WTC11 (cell line): ENCODE data around the gene LHB. TPM values are rescaled to one million over a fixed set of nuclear protein-coding genes. Genes with fewer than 3 reads are reported as not detected.

Experiments
- ATAC-seq: fragments of 200-7000 bp; cut with Tn5 transposase; 2 replicates; pipeline ENCODE4 v1.10.0; 2021; ENCODE audit warnings: mild to moderate bottlenecking, moderate library complexity
- CTCF ChIA-PET: fragments of 300-600 bp; sonication (Branson Sonifier 250); formaldehyde crosslinking; loops from one replicate; lab custom pipeline; 2021; ENCODE audit warnings: antibody characterized with exemption; lab: Charles Lee
- POLR2A ChIA-PET: fragments of 350-600 bp; sonication (Branson Sonifier 250); formaldehyde crosslinking; loops from one replicate; lab custom pipeline; 2021; ENCODE audit warnings: antibody characterized with exemption; lab: Charles Lee
- DNase-seq: peaks from one replicate; pipeline ENCODE4 v3.0.0; 2021; ENCODE audit warnings: low spot score
- H3K27ac Mint-ChIP-seq: 2 replicates; pipeline ENCODE4 v1.8.0; 2021; ENCODE audit warnings: mixed read lengths
- H3K27me3 Mint-ChIP-seq: 2 replicates; pipeline ENCODE4 v1.8.0; 2021; ENCODE audit warnings: low read depth, mild to moderate bottlenecking, moderate library complexity, mixed read lengths
- H3K36me3 Mint-ChIP-seq: 2 replicates; pipeline ENCODE4 v1.8.0; 2021; ENCODE audit warnings: mixed read lengths
- H3K4me1 Mint-ChIP-seq: 2 replicates; pipeline ENCODE4 v1.8.0; 2022; ENCODE audit warnings: mixed read lengths
- H3K4me3 Mint-ChIP-seq: 2 replicates; pipeline ENCODE4 v1.8.0; 2021; ENCODE audit warnings: mild to moderate bottlenecking, moderate library complexity, mixed read lengths
- H3K9me3 Mint-ChIP-seq: 2 replicates; pipeline ENCODE4 v1.8.0; 2021; ENCODE audit warnings: mixed read lengths
- CREM ChIP-seq: sonication (generic); formaldehyde crosslinking; IDR thresholded peaks from 2 replicates; pipeline ENCODE4 v1.8.1; 2022; ENCODE audit warnings: mild to moderate bottlenecking, missing genetic modification reagents, moderate library complexity
- ELF4 ChIP-seq: sonication (generic); formaldehyde crosslinking; IDR thresholded peaks from 2 replicates; pipeline ENCODE4 v1.8.1; 2022; ENCODE audit warnings: low read depth, mild to moderate bottlenecking, moderate library complexity, missing genetic modification reagents
- MYBL2 ChIP-seq: sonication (generic); formaldehyde crosslinking; IDR thresholded peaks from 2 replicates; pipeline ENCODE4 v1.8.1; 2023; ENCODE audit warnings: mild to moderate bottlenecking, moderate library complexity, missing genetic modification reagents
- NFE2L1 ChIP-seq: sonication (generic); formaldehyde crosslinking; IDR thresholded peaks from 2 replicates; pipeline ENCODE4 v1.8.1; 2023; ENCODE audit warnings: missing genetic modification reagents
- NFYB ChIP-seq: sonication (generic); formaldehyde crosslinking; conservative IDR thresholded peaks from 2 replicates; pipeline ENCODE4 v1.8.0; 2022; ENCODE audit warnings: low read depth, missing genetic modification reagents
- RELA ChIP-seq: sonication (generic); formaldehyde crosslinking; IDR thresholded peaks from 2 replicates; pipeline ENCODE4 v1.8.1; 2022; ENCODE audit warnings: missing genetic modification reagents, mild to moderate bottlenecking, borderline replicate concordance
- RORB ChIP-seq: fragments of 250-450 bp; sonication (Bioruptor Pico); IDR thresholded peaks from 2 replicates; pipeline ENCODE4 v1.9.0; 2021; ENCODE audit warnings: mild to moderate bottlenecking
- ZNF121 ChIP-seq: sonication (generic); formaldehyde crosslinking; IDR thresholded peaks from 2 replicates; pipeline ENCODE4 v1.8.0; 2023; ENCODE audit warnings: missing genetic modification reagents
- ZNF416 ChIP-seq: fragments of 250-450 bp; sonication (Bioruptor Pico); IDR thresholded peaks from 2 replicates; pipeline ENCODE4 v1.9.0; 2021; ENCODE audit warnings: mild to moderate bottlenecking, inconsistent platforms
- ZNF423 ChIP-seq: fragments of 250-450 bp; sonication (Bioruptor Pico); IDR thresholded peaks from 2 replicates; pipeline ENCODE4 v2.1.2; 2022; ENCODE audit warnings: mild to moderate bottlenecking, moderate library complexity
- total RNA-seq: library from RNA; stranded (reverse); gene quantifications from 3 replicates; pipeline ENCODE4 v1.2.3, GENCODE V29; 2021
- TF ChIP-seq, protein P1 (sequence below): fragments of 250-450 bp; sonication (Bioruptor Pico); IDR thresholded peaks from 2 replicates; pipeline ENCODE4 v1.8.0; 2021; ENCODE audit warnings: mild to moderate bottlenecking
- TF ChIP-seq, protein P2 (sequence below): sonication (generic); formaldehyde crosslinking; IDR thresholded peaks from 2 replicates; pipeline ENCODE4 v1.8.1; 2023; ENCODE audit warnings: mild to moderate bottlenecking, missing genetic modification reagents, borderline replicate concordance
- TF ChIP-seq, protein P3 (sequence below): sonication (generic); formaldehyde crosslinking; IDR thresholded peaks from 2 replicates; pipeline ENCODE4 v1.8.1; 2023; ENCODE audit warnings: mild to moderate bottlenecking, missing genetic modification reagents
- TF ChIP-seq, protein P4 (sequence below): sonication (generic); formaldehyde crosslinking; conservative IDR thresholded peaks from 2 replicates; pipeline ENCODE4 v1.8.1; 2022; ENCODE audit warnings: mild to moderate bottlenecking, missing genetic modification reagents
- TF ChIP-seq, protein P5 (sequence below): sonication (generic); formaldehyde crosslinking; IDR thresholded peaks from 2 replicates; pipeline ENCODE4 v1.8.1; 2023; ENCODE audit warnings: mild to moderate bottlenecking, missing genetic modification reagents, moderate library complexity
- TF ChIP-seq, protein P6 (sequence below): sonication (generic); formaldehyde crosslinking; IDR thresholded peaks from 2 replicates; pipeline ENCODE4 v1.8.1; 2022; ENCODE audit warnings: low read depth, missing genetic modification reagents, borderline replicate concordance
- TF ChIP-seq, protein P7 (sequence below): fragments of 200-600 bp; IDR thresholded peaks from 2 replicates; pipeline ENCODE4 v1.8.0; 2022; ENCODE audit warnings: antibody characterized with exemption
- TF ChIP-seq, protein P8 (sequence below): fragments of 250-450 bp; sonication (Bioruptor Pico); IDR thresholded peaks from 2 replicates; pipeline ENCODE4 v1.9.0; 2021; ENCODE audit warnings: mild to moderate bottlenecking, borderline replicate concordance

LHB gene
- total RNA-seq, 1 experiment from 2014 or later, result not detected

DNA sequence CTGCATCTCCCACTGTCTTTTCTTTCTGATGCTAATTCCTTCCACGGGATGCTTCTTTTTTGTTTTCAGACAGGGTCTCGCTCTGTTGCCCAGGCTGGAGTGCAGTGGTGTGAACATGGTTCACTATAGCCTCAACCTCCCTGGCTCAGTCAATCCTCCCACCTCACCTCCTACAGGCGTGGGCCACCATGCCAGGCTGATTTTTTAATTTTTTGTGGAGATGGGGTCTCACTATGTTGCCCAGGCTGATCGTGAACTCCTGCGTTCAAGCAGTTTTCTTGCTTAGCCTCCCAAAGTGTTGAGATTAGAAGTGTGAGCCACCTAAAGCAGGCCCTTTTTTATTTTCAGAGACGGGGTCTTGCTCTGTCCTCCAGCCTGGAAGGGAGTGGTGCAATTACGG is 28.6 kb downstream of the LHB start:
- H3K4me3 Mint-ChIP-seq, result no peak overlapping the region
- H3K9me3 Mint-ChIP-seq, result no peaks in the 10 kb centered on the region
- ChIA-PET POLR2A (no interaction called here), CTCF (interaction anchor here (4.2 kb wide), 1 partner anchor 17 kb away, joined by 18 read pairs; no protein-coding TSS in a partner anchor)
- H3K27ac Mint-ChIP-seq, result peak overlapping the region; percentile 85
- peaks cover 32% of the 10 kb centered on the region for H3K36me3 Mint-ChIP-seq
- H3K4me1 Mint-ChIP-seq, result peaks cover 18% of the 10 kb centered on the region
- ATAC-seq (no peak), DNase-seq (no peak)
- H3K27me3 Mint-ChIP-seq, result no peaks in the 10 kb centered on the region
- TF ChIP-seq ZNF121 (CRISPR knock-in tag), result peak; percentile 77; the same call in 1 of the 2 replicates
- no peak for TF ChIP-seq ELF4 (CRISPR knock-in tag)
- TF ChIP-seq, protein P1, sequence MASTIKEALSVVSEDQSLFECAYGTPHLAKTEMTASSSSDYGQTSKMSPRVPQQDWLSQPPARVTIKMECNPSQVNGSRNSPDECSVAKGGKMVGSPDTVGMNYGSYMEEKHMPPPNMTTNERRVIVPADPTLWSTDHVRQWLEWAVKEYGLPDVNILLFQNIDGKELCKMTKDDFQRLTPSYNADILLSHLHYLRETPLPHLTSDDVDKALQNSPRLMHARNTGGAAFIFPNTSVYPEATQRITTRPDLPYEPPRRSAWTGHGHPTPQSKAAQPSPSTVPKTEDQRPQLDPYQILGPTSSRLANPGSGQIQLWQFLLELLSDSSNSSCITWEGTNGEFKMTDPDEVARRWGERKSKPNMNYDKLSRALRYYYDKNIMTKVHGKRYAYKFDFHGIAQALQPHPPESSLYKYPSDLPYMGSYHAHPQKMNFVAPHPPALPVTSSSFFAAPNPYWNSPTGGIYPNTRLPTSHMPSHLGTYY (CRISPR knock-in tag), result no peak
- TF ChIP-seq ZNF423 (CRISPR knock-in tag), result no peak
- TF ChIP-seq, protein P2, sequence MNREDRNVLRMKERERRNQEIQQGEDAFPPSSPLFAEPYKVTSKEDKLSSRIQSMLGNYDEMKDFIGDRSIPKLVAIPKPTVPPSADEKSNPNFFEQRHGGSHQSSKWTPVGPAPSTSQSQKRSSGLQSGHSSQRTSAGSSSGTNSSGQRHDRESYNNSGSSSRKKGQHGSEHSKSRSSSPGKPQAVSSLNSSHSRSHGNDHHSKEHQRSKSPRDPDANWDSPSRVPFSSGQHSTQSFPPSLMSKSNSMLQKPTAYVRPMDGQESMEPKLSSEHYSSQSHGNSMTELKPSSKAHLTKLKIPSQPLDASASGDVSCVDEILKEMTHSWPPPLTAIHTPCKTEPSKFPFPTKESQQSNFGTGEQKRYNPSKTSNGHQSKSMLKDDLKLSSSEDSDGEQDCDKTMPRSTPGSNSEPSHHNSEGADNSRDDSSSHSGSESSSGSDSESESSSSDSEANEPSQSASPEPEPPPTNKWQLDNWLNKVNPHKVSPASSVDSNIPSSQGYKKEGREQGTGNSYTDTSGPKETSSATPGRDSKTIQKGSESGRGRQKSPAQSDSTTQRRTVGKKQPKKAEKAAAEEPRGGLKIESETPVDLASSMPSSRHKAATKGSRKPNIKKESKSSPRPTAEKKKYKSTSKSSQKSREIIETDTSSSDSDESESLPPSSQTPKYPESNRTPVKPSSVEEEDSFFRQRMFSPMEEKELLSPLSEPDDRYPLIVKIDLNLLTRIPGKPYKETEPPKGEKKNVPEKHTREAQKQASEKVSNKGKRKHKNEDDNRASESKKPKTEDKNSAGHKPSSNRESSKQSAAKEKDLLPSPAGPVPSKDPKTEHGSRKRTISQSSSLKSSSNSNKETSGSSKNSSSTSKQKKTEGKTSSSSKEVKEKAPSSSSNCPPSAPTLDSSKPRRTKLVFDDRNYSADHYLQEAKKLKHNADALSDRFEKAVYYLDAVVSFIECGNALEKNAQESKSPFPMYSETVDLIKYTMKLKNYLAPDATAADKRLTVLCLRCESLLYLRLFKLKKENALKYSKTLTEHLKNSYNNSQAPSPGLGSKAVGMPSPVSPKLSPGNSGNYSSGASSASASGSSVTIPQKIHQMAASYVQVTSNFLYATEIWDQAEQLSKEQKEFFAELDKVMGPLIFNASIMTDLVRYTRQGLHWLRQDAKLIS (CRISPR knock-in tag), result no peak
- TF ChIP-seq, protein P3, sequence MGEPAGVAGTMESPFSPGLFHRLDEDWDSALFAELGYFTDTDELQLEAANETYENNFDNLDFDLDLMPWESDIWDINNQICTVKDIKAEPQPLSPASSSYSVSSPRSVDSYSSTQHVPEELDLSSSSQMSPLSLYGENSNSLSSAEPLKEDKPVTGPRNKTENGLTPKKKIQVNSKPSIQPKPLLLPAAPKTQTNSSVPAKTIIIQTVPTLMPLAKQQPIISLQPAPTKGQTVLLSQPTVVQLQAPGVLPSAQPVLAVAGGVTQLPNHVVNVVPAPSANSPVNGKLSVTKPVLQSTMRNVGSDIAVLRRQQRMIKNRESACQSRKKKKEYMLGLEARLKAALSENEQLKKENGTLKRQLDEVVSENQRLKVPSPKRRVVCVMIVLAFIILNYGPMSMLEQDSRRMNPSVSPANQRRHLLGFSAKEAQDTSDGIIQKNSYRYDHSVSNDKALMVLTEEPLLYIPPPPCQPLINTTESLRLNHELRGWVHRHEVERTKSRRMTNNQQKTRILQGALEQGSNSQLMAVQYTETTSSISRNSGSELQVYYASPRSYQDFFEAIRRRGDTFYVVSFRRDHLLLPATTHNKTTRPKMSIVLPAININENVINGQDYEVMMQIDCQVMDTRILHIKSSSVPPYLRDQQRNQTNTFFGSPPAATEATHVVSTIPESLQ (CRISPR knock-in tag), result no peak
- TF ChIP-seq, protein P4, sequence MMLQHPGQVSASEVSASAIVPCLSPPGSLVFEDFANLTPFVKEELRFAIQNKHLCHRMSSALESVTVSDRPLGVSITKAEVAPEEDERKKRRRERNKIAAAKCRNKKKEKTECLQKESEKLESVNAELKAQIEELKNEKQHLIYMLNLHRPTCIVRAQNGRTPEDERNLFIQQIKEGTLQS (CRISPR knock-in tag), result no peak
- TF ChIP-seq, protein P5, sequence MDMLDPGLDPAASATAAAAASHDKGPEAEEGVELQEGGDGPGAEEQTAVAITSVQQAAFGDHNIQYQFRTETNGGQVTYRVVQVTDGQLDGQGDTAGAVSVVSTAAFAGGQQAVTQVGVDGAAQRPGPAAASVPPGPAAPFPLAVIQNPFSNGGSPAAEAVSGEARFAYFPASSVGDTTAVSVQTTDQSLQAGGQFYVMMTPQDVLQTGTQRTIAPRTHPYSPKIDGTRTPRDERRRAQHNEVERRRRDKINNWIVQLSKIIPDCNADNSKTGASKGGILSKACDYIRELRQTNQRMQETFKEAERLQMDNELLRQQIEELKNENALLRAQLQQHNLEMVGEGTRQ (CRISPR knock-in tag), result no peak
- TF ChIP-seq RELA (CRISPR knock-in tag), result no peak

DNA sequence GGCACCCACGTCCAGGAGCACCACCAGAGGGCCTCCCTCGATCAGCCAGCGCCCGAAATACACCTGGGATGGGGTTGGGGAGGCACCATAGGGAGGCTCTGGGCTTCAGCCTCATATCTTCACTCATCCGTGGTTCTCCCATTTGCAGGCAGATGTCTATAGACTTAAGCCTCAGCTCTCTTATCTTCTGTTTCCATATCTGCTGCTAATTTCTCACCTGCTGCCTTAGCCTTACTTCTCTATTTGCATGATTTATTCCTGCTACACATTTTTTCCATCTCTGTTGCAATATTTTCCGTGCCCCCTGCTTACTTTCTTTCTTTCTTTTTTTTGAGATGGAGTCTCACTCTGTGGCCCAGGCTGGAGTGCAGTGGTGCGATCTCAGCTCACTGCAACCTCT is 29.6 kb downstream of the LHB start:
- DNase-seq (no peak), ATAC-seq (no peak)
- no peak overlapping the region for H3K4me3 Mint-ChIP-seq
- peaks cover 41% of the 10 kb centered on the region for H3K36me3 Mint-ChIP-seq
- ChIA-PET POLR2A (no interaction called here), CTCF (interaction anchor here (1.0 to 4.2 kb wide), 7 partner anchors 10 to 238 kb away, joined by 3 to 18 read pairs (median 5); no protein-coding TSS in a partner anchor)
- H3K27ac Mint-ChIP-seq, result no peak overlapping the region; the same call in 1 of the 2 replicates
- peaks cover 17% of the 10 kb centered on the region for H3K4me1 Mint-ChIP-seq
- no peaks in the 10 kb centered on the region for H3K27me3 Mint-ChIP-seq
- H3K9me3 Mint-ChIP-seq, result no peaks in the 10 kb centered on the region
- TF ChIP-seq, protein P6, sequence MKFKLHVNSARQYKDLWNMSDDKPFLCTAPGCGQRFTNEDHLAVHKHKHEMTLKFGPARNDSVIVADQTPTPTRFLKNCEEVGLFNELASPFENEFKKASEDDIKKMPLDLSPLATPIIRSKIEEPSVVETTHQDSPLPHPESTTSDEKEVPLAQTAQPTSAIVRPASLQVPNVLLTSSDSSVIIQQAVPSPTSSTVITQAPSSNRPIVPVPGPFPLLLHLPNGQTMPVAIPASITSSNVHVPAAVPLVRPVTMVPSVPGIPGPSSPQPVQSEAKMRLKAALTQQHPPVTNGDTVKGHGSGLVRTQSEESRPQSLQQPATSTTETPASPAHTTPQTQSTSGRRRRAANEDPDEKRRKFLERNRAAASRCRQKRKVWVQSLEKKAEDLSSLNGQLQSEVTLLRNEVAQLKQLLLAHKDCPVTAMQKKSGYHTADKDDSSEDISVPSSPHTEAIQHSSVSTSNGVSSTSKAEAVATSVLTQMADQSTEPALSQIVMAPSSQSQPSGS, result no peak
- TF ChIP-seq MYBL2 (CRISPR knock-in tag), result no peak
- TF ChIP-seq CREM (CRISPR knock-in tag), result no peak
- TF ChIP-seq, protein P7, sequence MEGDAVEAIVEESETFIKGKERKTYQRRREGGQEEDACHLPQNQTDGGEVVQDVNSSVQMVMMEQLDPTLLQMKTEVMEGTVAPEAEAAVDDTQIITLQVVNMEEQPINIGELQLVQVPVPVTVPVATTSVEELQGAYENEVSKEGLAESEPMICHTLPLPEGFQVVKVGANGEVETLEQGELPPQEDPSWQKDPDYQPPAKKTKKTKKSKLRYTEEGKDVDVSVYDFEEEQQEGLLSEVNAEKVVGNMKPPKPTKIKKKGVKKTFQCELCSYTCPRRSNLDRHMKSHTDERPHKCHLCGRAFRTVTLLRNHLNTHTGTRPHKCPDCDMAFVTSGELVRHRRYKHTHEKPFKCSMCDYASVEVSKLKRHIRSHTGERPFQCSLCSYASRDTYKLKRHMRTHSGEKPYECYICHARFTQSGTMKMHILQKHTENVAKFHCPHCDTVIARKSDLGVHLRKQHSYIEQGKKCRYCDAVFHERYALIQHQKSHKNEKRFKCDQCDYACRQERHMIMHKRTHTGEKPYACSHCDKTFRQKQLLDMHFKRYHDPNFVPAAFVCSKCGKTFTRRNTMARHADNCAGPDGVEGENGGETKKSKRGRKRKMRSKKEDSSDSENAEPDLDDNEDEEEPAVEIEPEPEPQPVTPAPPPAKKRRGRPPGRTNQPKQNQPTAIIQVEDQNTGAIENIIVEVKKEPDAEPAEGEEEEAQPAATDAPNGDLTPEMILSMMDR, result no peak
- TF ChIP-seq ELF4 (CRISPR knock-in tag), result no peak
- TF ChIP-seq, protein P8, sequence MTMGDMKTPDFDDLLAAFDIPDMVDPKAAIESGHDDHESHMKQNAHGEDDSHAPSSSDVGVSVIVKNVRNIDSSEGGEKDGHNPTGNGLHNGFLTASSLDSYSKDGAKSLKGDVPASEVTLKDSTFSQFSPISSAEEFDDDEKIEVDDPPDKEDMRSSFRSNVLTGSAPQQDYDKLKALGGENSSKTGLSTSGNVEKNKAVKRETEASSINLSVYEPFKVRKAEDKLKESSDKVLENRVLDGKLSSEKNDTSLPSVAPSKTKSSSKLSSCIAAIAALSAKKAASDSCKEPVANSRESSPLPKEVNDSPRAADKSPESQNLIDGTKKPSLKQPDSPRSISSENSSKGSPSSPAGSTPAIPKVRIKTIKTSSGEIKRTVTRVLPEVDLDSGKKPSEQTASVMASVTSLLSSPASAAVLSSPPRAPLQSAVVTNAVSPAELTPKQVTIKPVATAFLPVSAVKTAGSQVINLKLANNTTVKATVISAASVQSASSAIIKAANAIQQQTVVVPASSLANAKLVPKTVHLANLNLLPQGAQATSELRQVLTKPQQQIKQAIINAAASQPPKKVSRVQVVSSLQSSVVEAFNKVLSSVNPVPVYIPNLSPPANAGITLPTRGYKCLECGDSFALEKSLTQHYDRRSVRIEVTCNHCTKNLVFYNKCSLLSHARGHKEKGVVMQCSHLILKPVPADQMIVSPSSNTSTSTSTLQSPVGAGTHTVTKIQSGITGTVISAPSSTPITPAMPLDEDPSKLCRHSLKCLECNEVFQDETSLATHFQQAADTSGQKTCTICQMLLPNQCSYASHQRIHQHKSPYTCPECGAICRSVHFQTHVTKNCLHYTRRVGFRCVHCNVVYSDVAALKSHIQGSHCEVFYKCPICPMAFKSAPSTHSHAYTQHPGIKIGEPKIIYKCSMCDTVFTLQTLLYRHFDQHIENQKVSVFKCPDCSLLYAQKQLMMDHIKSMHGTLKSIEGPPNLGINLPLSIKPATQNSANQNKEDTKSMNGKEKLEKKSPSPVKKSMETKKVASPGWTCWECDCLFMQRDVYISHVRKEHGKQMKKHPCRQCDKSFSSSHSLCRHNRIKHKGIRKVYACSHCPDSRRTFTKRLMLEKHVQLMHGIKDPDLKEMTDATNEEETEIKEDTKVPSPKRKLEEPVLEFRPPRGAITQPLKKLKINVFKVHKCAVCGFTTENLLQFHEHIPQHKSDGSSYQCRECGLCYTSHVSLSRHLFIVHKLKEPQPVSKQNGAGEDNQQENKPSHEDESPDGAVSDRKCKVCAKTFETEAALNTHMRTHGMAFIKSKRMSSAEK, result no peak
- TF ChIP-seq ZNF416 (CRISPR knock-in tag), result no peak
- TF ChIP-seq NFYB (CRISPR knock-in tag), result no peak
- TF ChIP-seq NFE2L1 (CRISPR knock-in tag), result no peak
- no peak for TF ChIP-seq RORB (CRISPR knock-in tag)
